AG04450 (cell line): ENCODE measurements around the gene TMEM52B. TPM values are rescaled to one million over a fixed set of nuclear protein-coding genes. Genes with fewer than 3 reads are reported as not detected.

Experiments
- CTCF ChIA-PET: fragments of 300-600, 350-600 bp; formaldehyde crosslinking; extraction: SDS; loops from one replicate; lab custom pipeline; 2022; ENCODE audit warnings: antibody characterized with exemption, inconsistent platforms; lab: Charles Lee
- POLR2A ChIA-PET: fragments of 350-600 bp; formaldehyde crosslinking; extraction: SDS; loops from one replicate; lab custom pipeline; 2021; ENCODE audit warnings: antibody characterized with exemption, inconsistent platforms; lab: Yijun Ruan, JAX
- DNase-seq: peaks from one replicate; pipeline ENCODE4 v3.0.0-alpha.2; 2011; ENCODE audit warnings: low read depth, low spot score
- H3K27ac ChIP-seq: one replicate; pipeline ENCODE4 v1.5.1; 2012; ENCODE audit warnings: low read depth, low read length, control low read depth
- H3K27me3 ChIP-seq: one replicate; pipeline ENCODE4 v1.6.0; 2012; ENCODE audit warnings: low read length; ENCODE audit not compliant: control insufficient read depth, insufficient read depth
- H3K4me3 ChIP-seq: 2 replicates; pipeline ENCODE4 v1.5.1; 2011; ENCODE audit warnings: mild to moderate bottlenecking, low read depth, low read length, control low read depth
- H3K9me3 ChIP-seq: 2 replicates; pipeline ENCODE4 v1.5.1; 2012; ENCODE audit warnings: low read length; ENCODE audit not compliant: control insufficient read depth, insufficient read depth
- polyA minus RNA-seq: library from RNA; depleted of rRNA, polyadenylated mRNA; stranded (reverse); fragments of >200 nt; gene quantifications from 2 replicates; pipeline ENCODE4 v1.2.3, GENCODE V29; 2011; rRNA and poly(A)+ RNA removed
- polyA plus RNA-seq: library from polyadenylated mRNA; depleted of rRNA; stranded (reverse); fragments of >200 nt; gene quantifications from 2 replicates; pipeline ENCODE4 v1.2.3, GENCODE V29; 2011; rRNA removed
- TF ChIP-seq, protein P1 (sequence below): IDR thresholded peaks from 2 replicates; pipeline ENCODE4 v1.5.1; 2011; ENCODE audit warnings: low read depth, low read length, control low read depth, inconsistent platforms

TMEM52B gene
- polyA plus RNA-seq (7.2 and 8.3 TPM in 2 replicates), polyA minus RNA-seq (3.6 and 10.0 TPM in 2 replicates)

DNA sequence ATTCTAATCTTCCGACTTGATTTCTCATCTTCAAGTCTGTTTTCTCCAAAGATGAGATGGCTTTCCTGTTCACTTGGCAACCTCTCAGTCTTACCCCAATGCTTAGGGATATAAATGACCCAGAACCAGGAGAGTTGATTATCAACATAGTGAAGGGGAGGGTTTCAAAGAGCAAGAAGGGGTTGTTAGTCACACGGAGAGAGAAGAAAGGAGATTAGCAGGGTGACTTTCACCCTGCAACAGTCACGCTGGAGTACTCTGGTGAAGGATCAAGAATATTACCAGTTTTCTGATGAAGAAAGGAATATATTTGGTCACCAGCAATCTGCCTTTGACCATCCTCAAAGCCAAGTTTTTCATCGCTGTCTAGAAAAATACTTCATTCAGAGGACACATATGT is at the start of gene TMEM52B:
Gene TMEM52B, plus strand, starts transcription at position 212 of the 400 bp plus-strand sequence. CDS start 543 bp downstream, outside the sequence.
- H3K9me3 ChIP-seq = no peaks in the 10 kb centered on the region
- ChIA-PET POLR2A (no interaction called here), CTCF (no interaction called here)
- H3K27me3 ChIP-seq = no peaks in the 10 kb centered on the region
- peak within 1 kb of the TSS; percentile 52 for H3K27ac ChIP-seq
- H3K4me3 ChIP-seq = no peak within 1 kb of the TSS
- no peak for DNase-seq
- TF ChIP-seq, protein P1, sequence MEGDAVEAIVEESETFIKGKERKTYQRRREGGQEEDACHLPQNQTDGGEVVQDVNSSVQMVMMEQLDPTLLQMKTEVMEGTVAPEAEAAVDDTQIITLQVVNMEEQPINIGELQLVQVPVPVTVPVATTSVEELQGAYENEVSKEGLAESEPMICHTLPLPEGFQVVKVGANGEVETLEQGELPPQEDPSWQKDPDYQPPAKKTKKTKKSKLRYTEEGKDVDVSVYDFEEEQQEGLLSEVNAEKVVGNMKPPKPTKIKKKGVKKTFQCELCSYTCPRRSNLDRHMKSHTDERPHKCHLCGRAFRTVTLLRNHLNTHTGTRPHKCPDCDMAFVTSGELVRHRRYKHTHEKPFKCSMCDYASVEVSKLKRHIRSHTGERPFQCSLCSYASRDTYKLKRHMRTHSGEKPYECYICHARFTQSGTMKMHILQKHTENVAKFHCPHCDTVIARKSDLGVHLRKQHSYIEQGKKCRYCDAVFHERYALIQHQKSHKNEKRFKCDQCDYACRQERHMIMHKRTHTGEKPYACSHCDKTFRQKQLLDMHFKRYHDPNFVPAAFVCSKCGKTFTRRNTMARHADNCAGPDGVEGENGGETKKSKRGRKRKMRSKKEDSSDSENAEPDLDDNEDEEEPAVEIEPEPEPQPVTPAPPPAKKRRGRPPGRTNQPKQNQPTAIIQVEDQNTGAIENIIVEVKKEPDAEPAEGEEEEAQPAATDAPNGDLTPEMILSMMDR = no peak

DNA sequence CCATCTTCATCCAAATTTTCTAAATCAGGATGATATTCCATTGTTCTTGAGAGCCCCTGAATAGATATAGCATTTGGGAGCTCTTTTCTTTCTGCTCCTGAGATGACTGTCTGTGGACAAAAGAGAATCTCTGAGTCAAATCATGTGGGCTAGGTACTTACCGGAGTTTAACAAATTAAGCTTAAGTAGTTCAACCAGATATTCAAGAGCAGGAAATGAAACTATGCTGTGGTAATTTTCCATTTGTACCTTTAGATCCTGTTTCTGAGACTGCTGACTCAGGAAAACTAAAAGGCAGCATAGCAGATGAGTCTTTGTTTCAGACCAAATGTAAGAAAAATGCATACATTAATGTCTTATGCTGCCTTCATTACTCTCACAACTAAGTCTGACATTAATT is 48.8 kb upstream of the TMEM52B start, which contains the start of gene CLEC7A:
Gene CLEC7A, minus strand, starts transcription at position 158 of the 400 bp plus-strand sequence. Its CDS starts 117 bp downstream, at position 41.
- no peak for DNase-seq
- no peaks in the 10 kb centered on the region for H3K27me3 ChIP-seq
- H3K27ac ChIP-seq = no peak within 1 kb of the TSS
- CTCF ChIA-PET = interaction anchor here (0.8 to 2.6 kb wide), 4 partner anchors 10 to 1064 kb away, joined by 3 to 11 read pairs (median 4); no protein-coding TSS in a partner anchor
- TF ChIP-seq, protein P1 = no peak
- POLR2A ChIA-PET = no interaction called here
- no peak within 1 kb of the TSS for H3K4me3 ChIP-seq
- H3K9me3 ChIP-seq = no peaks in the 10 kb centered on the region

DNA sequence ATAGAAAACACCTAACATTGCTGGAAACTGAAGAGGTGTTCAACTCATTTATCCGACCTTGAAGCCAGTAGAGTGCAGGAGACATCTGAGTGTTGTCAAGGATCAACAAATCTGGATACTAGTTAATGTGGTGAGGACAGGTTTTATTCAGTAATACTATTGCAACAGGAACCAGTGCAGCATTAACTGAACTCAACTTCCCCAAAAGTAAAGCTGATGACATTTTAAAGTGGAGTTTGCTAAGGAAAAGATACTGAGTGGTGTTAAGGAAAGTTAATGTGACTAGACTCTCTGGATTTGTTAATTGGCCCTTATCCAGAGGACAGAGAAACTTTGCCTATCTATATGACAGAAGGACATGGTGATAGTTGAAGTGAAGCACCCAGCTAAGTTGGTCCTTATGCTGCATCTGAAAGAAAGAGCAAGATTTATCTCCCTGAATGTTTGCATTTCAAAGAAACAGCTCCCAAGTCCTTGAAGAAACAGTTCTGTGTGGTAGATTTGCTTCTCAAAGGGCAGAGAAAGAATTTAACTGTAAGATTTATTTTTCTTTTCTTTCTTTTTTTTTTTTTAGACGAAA is 47.6 kb upstream of the TMEM52B start:
- Histone ChIP-seq H3K4me3 (no peak overlapping the region), H3K27ac (no peak overlapping the region), H3K9me3 (no peaks in the 10 kb centered on the region), H3K27me3 (no peaks in the 10 kb centered on the region)
- TF ChIP-seq, protein P1 = no peak
- POLR2A ChIA-PET = no interaction called here
- CTCF ChIA-PET = interaction anchor here (0.6 to 2.6 kb wide), 3 partner anchors 9 to 97 kb away, joined by 3 to 11 read pairs (median 4); no protein-coding TSS in a partner anchor
- DNase-seq = no peak

DNA sequence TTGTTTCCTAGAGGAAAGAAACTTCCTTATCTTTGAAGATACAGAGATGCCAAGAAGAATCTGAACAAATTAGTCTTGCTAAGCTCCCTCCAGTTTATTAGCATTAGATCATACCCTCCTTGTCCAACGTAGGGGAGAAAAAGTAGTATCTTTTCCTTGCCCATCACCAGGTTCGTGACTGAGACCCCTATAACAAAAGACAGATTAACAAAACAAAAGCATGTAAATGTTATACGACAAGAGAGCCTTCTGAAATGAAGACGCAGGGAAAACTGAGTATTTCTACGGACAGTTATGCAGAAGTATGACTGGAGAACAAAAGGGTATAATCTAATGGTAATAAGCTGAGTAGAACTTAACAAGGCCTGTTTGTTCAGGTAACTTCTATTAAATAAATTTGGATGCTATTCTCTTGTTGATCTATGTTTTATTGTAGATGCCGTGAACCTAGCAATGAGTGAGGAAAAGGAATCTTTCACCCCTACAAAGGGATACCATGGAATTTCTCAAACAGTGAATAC is 45.9 kb upstream of the TMEM52B start:
- no peak for DNase-seq
- CTCF ChIA-PET = interaction anchor here (0.6 to 1.5 kb wide), 3 partner anchors 10 to 382 kb away, joined by 3 to 6 read pairs (median 6); partner anchors contain the start of gene CLEC12B
- Histone ChIP-seq H3K27ac (no peak overlapping the region), H3K9me3 (no peaks in the 10 kb centered on the region), H3K27me3 (no peaks in the 10 kb centered on the region), H3K4me3 (no peak overlapping the region)
- TF ChIP-seq, protein P1 = no peak
- POLR2A ChIA-PET = no interaction called here

DNA sequence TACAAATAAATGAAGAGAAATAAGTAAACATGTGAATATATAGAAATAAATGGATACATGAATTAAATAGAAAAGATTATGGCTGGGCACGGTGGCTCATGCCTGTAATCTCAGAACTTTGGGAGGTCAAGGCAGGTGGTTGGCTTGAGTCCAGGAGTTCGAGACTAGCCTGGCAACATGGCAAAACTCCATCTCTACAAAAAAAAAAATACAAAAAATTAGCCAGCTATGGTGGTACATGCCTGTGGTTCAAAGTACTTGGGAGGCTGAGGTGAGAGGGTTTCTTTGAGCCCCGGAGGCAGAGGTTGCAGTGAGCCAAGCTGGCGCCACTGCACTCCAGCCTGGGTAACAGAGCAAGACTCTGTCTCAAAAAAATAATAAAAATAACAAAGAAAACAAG is 43.7 kb upstream of the TMEM52B start:
- no peak overlapping the region for H3K4me3 ChIP-seq
- H3K27me3 ChIP-seq = no peaks in the 10 kb centered on the region
- DNase-seq = no peak
- POLR2A ChIA-PET = no interaction called here
- TF ChIP-seq, protein P1 = no peak
- CTCF ChIA-PET = interaction anchor here (0.8 to 1.7 kb wide), 6 partner anchors 18 to 392 kb away, joined by 3 to 11 read pairs (median 4); partner anchors contain the start of gene CLEC12B
- no peak overlapping the region for H3K27ac ChIP-seq
- no peaks in the 10 kb centered on the region for H3K9me3 ChIP-seq
